ENCODE results near the gene ZNF749.

Gene ZNF749

DNA sequence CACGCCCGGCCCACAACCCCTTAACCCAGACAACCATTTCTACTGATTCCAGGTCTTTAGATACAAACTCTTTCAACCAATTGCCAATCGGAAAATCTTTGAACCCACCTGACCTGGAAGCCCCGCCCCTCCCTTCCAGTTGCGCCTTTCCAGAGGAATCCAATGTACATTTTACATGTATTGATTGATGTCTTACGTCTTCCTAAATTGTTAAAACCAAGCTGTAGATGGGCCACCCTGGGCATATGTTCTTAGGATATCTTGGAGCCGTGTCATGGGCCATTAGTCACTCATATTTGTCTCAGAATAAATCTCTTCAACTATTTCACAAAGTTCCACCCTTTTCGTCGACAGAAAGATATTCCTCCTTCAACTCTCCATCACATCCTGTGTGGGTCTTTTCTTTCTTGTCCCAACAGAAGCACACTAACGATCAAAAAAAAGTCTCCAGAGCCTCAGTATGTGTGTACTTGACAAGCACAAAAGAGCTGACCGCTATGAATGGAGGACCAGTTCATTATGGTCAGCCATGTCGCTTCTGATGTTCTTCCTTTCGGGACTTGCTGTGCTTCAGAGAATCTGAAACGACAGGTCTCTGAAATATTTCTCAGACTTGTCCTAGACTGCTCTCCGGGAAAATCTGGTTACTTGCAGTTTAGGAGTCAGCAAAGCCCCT lies 601 bp upstream of the ZNF749 start:
- Histone ChIP-seq H3K4me3 (peak overlapping the region; percentile 75 to 85), H3K36me3 (peaks cover 17 to 19% (median 19%) of the 10 kb centered on the region in 3 donors), H3K9me3 (peaks cover 0 to 11% (median 10%) of the 10 kb centered on the region in 3 donors), H3K27ac (peak overlapping the region; percentile 61 to 70), H3K27me3 (no peaks in the 10 kb centered on the region), H3K4me1 (peaks cover 0 to 20% (median 11%) of the 10 kb centered on the region in 4 donors)
- DNase-seq = no peak
- TF ChIP-seq, protein P1, sequence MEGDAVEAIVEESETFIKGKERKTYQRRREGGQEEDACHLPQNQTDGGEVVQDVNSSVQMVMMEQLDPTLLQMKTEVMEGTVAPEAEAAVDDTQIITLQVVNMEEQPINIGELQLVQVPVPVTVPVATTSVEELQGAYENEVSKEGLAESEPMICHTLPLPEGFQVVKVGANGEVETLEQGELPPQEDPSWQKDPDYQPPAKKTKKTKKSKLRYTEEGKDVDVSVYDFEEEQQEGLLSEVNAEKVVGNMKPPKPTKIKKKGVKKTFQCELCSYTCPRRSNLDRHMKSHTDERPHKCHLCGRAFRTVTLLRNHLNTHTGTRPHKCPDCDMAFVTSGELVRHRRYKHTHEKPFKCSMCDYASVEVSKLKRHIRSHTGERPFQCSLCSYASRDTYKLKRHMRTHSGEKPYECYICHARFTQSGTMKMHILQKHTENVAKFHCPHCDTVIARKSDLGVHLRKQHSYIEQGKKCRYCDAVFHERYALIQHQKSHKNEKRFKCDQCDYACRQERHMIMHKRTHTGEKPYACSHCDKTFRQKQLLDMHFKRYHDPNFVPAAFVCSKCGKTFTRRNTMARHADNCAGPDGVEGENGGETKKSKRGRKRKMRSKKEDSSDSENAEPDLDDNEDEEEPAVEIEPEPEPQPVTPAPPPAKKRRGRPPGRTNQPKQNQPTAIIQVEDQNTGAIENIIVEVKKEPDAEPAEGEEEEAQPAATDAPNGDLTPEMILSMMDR (IDR thresholded peaks at IDR 0.05) = no peak
- intact Hi-C loops (cut with DNase I; ENCODE audit: low total_unique reads) = loop anchor here (5.0 kb wide), 1 partner anchor 1117 kb away; no protein-coding TSS in a partner anchor

DNA sequence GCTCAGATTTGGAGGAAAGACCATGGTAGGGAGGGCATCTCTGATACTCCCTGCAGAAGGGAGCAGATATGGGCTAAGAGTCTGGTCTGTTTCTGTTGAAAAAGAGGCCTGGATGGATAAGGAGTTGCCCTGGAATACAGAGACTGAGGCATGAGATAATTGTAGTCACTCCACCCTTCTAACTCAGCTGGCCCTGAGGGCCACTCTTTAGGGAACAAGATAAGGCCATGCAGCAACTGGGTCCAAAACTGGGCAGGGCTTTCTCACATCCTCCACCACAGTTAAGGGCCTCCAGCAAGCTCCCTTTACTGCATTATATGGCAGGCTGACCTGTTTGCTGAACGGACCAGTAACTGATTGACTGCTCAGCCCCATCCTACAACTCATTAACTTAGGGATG lies 1.3 kb downstream of the ZNF749 start:
- no peak for DNase-seq
- Histone ChIP-seq H3K4me1 (peaks cover 0 to 20% (median 11%) of the 10 kb centered on the region in 4 donors), H3K27me3 (no peaks in the 10 kb centered on the region), H3K36me3 (peaks cover 26 to 37% (median 35%) of the 10 kb centered on the region in 3 donors), H3K9me3 (peaks cover 0 to 29% (median 21%) of the 10 kb centered on the region in 3 donors), H3K27ac (no peak overlapping the region), H3K4me3 (no peak overlapping the region)
- TF ChIP-seq, protein P1 (IDR thresholded peaks at IDR 0.05) = no peak
- intact Hi-C loops (cut with DNase I; ENCODE audit: low total_unique reads) = loop anchor here (5.0 kb wide), 1 partner anchor 1119 kb away; no protein-coding TSS in a partner anchor

DNA sequence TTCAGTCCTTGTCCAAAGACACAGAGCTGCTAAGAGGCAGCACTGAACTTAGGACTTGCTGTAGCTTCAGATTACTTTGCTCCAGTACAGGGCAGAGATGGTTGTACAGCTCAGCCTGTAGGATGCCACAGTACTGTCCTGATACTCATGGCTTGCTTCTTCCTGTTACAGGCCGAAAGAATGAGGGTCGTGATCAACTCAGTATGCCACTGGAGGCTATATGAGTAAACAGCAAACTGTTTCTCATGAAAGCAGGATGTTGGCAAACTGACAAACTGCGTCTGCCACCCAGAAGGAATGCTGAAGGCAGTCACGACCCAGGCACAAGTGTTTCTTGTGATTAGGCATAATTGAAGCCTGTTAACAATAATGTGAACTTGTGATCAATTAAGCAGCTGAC lies 2.8 kb downstream of the ZNF749 start:
- Histone ChIP-seq H3K9me3 (peaks cover 0 to 44% (median 34%) of the 10 kb centered on the region in 3 donors), H3K27me3 (no peaks in the 10 kb centered on the region), H3K36me3 (peaks cover 39 to 53% (median 50%) of the 10 kb centered on the region in 3 donors), H3K27ac (no peak overlapping the region), H3K4me3 (no peak overlapping the region), H3K4me1 (peaks cover 0 to 20% (median 11%) of the 10 kb centered on the region in 4 donors)
- intact Hi-C loops (cut with DNase I; ENCODE audit: low total_unique reads) = loop anchor here (5.0 kb wide), 1 partner anchor 1121 kb away; no protein-coding TSS in a partner anchor
- no peak for DNase-seq
- TF ChIP-seq, protein P1 (IDR thresholded peaks at IDR 0.05) = no peak

DNA sequence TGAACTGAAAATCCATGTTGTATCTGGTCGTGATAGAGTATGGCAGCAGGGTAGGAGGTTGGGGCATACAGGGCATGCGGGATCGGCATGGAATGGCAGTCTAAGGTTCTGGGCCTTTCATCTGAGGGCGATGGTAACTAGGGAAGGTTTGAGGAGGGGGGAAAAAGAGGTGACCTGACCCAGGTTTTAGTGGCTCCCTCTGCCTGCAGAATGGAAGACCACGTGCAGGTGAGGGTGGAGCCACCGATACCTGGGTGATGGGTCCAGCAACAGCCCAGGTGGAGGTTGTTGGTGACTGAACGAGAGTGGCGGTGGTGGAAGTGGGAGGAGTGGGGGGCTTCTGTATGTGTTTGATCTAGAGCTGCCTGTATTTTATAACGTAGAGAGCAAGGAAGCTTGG lies 3.8 kb downstream of the ZNF749 start:
- H3K27me3 ChIP-seq = no peaks in the 10 kb centered on the region
- DNase-seq = no peak
- peaks cover 0 to 20% (median 11%) of the 10 kb centered on the region in 4 donors for H3K4me1 ChIP-seq
- intact Hi-C loops (cut with DNase I; ENCODE audit: low total_unique reads) = loop anchor here (5.0 kb wide), 1 partner anchor 1122 kb away; no protein-coding TSS in a partner anchor
- H3K4me3 ChIP-seq = no peak overlapping the region
- no peak overlapping the region for H3K27ac ChIP-seq
- TF ChIP-seq, protein P1 (IDR thresholded peaks at IDR 0.05) = no peak
- H3K36me3 ChIP-seq = peaks cover 49 to 63% (median 60%) of the 10 kb centered on the region in 3 donors
- H3K9me3 ChIP-seq = peaks cover 4 to 54% (median 44%) of the 10 kb centered on the region in 3 donors

DNA sequence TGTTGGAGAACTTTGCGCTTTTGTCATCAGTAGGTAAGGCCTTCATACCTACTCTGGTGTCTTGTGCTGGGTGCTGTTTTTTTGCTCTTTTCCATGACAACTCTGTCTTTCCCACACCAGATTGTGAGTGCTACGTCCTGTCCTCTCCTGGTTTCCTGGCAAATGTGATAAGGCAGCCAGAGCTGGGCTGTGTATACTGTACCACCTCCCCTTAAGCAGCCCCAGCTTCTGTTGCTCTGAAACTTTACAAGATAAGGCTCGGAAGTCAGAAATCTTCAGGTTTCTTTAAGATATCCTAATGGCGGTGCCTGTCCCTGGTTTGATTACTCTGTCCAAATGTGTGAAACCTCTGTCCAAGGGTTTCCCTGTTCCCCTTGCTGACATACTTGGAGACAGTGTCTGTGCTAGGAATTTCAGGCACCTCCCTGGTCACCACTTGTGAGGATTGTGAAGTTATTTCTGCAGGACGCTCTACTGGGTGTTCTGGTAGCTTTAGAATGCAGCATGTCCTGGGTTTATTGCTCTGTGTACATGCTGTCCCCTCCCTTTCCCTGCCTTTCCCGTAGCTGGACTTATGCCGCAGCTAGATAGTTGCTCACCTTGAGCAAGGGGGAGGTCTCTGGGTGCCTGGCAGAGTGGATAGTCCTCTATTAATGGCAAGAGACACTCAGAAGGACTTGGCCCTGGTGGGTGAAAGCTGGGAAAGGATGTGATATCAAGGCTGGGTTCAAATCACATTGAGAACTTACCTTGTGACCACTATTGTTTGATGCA lies 7.0 kb downstream of the ZNF749 start:
- H3K36me3 ChIP-seq = peaks cover 79 to 88% (median 85%) of the 10 kb centered on the region in 3 donors
- H3K9me3 ChIP-seq = peaks cover 7 to 86% (median 71%) of the 10 kb centered on the region in 3 donors
- TF ChIP-seq, protein P1 (IDR thresholded peaks at IDR 0.05) = no peak
- H3K4me3 ChIP-seq = no peak overlapping the region
- no peak for DNase-seq
- H3K4me1 ChIP-seq = no peaks in the 10 kb centered on the region
- no peaks in the 10 kb centered on the region for H3K27me3 ChIP-seq
- intact Hi-C loops (cut with DNase I; ENCODE audit: low total_unique reads) = no loop called here
- H3K27ac ChIP-seq = no peak overlapping the region

Measured in tibial artery (tissue), 4 donors.